Activated CD8-positive, alpha-beta T cell treated with anti-CD3 and anti-CD28 coated beads for 36 hours (primary cell): ENCODE results near the gene KRTAP1-1. TPM values are rescaled to one million over a fixed set of nuclear protein-coding genes. Genes with fewer than 3 reads are reported as not detected.

Source experiments
- ATAC-seq: fragments of 200-7000 bp; cut with Tn5 transposase; one replicate; pipeline ENCODE4 v1.10.0; 2021; ENCODE audit warnings: mild to moderate bottlenecking, moderate library complexity
- CTCF ChIA-PET: fragments of 350-600 bp; sonication (Branson Sonifier 250); formaldehyde crosslinking; loops from one replicate; lab custom pipeline; 2021; ENCODE audit warnings: antibody characterized with exemption; lab: Charles Lee
- POLR2A ChIA-PET: fragments of 350-600 bp; sonication (Branson Sonifier 250); formaldehyde crosslinking; loops from one replicate; lab custom pipeline; 2021; ENCODE audit warnings: antibody characterized with exemption; lab: Charles Lee
- DNase-seq: peaks from one replicate; pipeline ENCODE4 v3.0.0-alpha.2; 2020
- H3K27ac Mint-ChIP-seq: one replicate; pipeline ENCODE4 v1.8.0; 2021; ENCODE audit warnings: mild to moderate bottlenecking, mixed read lengths
- H3K27me3 Mint-ChIP-seq: one replicate; pipeline ENCODE4 v1.8.0; 2021; ENCODE audit warnings: mixed read lengths
- H3K36me3 Mint-ChIP-seq: one replicate; pipeline ENCODE4 v1.8.0; 2021; ENCODE audit warnings: low read depth, mixed read lengths
- H3K4me1 Mint-ChIP-seq: one replicate; pipeline ENCODE4 v1.8.0; 2021; ENCODE audit warnings: low read depth, mixed read lengths
- H3K4me3 Mint-ChIP-seq: one replicate; pipeline ENCODE4 v1.8.0; 2021; ENCODE audit warnings: mild to moderate bottlenecking, moderate library complexity, mixed read lengths
- H3K9me3 Mint-ChIP-seq: one replicate; pipeline ENCODE4 v1.8.0; 2021; ENCODE audit warnings: mixed read lengths
- CTCF ChIP-seq: fragments of 200-600 bp; IDR thresholded peaks from one replicate; pipeline ENCODE4 v1.8.0; 2022; ENCODE audit warnings: antibody characterized with exemption, mild to moderate bottlenecking
- intact Hi-C: fragments of 100-400 bp; cut with micrococcal nuclease; formaldehyde crosslinking; loops from one replicate; pipeline ENCODE4 v1.10.0; 2022
- total RNA-seq, 2 experiments: library from RNA; stranded (reverse); gene quantifications; one replicate each; pipeline ENCODE4 v1.2.3, GENCODE V29; 2021

KRTAP1-1 gene
- total RNA-seq, 2 experiments from 2014 or later: not detected

GRCh38 chr17:41029633-41030245 lies 11.5 kb downstream of the KRTAP1-1 start, which contains the start of gene KRTAP1-4:
Gene KRTAP1-4 (minus strand): TSS chr17:41030195. CDS start chr17:41030078, 117 bp downstream.
- Mint-ChIP-seq H3K27me3 (peaks cover 19% of the 10 kb centered on the region), H3K4me3 (no peak within 1 kb of the TSS), H3K4me1 (no peaks in the 10 kb centered on the region), H3K27ac (no peak within 1 kb of the TSS), H3K36me3 (no peaks in the 10 kb centered on the region), H3K9me3 (no peaks in the 10 kb centered on the region)
- ChIA-PET CTCF (no interaction called here), POLR2A (no interaction called here)
- intact Hi-C loops: no loop called here
- ATAC-seq (no peak), DNase-seq (no peak)
- no peak for TF ChIP-seq CTCF

GRCh38 chr17:41026715-41027471 lies 14.4 kb downstream of the KRTAP1-1 start, which contains the start of gene KRTAP1-5:
Gene KRTAP1-5 (minus strand): TSS chr17:41027208. CDS start chr17:41027155, 53 bp downstream.
- DNase-seq (no peak), ATAC-seq (no peak)
- Mint-ChIP-seq H3K4me3 (no peak within 1 kb of the TSS), H3K27ac (no peak within 1 kb of the TSS), H3K9me3 (no peaks in the 10 kb centered on the region), H3K36me3 (no peaks in the 10 kb centered on the region), H3K4me1 (no peaks in the 10 kb centered on the region), H3K27me3 (peaks cover 17% of the 10 kb centered on the region)
- POLR2A ChIA-PET: no interaction called here
- no peak for TF ChIP-seq CTCF
- intact Hi-C loops: no loop called here
- CTCF ChIA-PET: no interaction called here

GRCh38 chr17:41024697-41025096 lies 16.6 kb downstream of the KRTAP1-1 start:
- Mint-ChIP-seq H3K9me3 (no peaks in the 10 kb centered on the region), H3K27me3 (peaks cover 6% of the 10 kb centered on the region), H3K4me1 (no peaks in the 10 kb centered on the region), H3K36me3 (no peaks in the 10 kb centered on the region), H3K27ac (no peak overlapping the region), H3K4me3 (no peak overlapping the region)
- POLR2A ChIA-PET: no interaction called here
- CTCF ChIA-PET: no interaction called here
- DNase-seq (no peak), ATAC-seq (no peak)
- intact Hi-C loops: no loop called here
- no peak for TF ChIP-seq CTCF

GRCh38 chr17:41020336-41020735 lies 20.9 kb downstream of the KRTAP1-1 start:
- no peaks in the 10 kb centered on the region for H3K4me1 Mint-ChIP-seq
- no peaks in the 10 kb centered on the region for H3K36me3 Mint-ChIP-seq
- ChIA-PET CTCF (interaction anchor here (1.2 kb wide), 1 partner anchor 302 kb away, joined by 4 read pairs; no protein-coding TSS in a partner anchor), POLR2A (no interaction called here)
- no peaks in the 10 kb centered on the region for H3K27me3 Mint-ChIP-seq
- no peak overlapping the region for H3K4me3 Mint-ChIP-seq
- no peaks in the 10 kb centered on the region for H3K9me3 Mint-ChIP-seq
- DNase-seq: no peak
- H3K27ac Mint-ChIP-seq: no peak overlapping the region
- ATAC-seq: no peak
- intact Hi-C loops: no loop called here
- TF ChIP-seq CTCF: no peak

- ATAC-seq: no peak
- H3K9me3 Mint-ChIP-seq: no peaks in the 10 kb centered on the region
- no peaks in the 10 kb centered on the region for H3K4me1 Mint-ChIP-seq
- intact Hi-C loops: no loop called here
- ChIA-PET CTCF (no interaction called here), POLR2A (interaction anchor here (0.6 to 1.0 kb wide), 2 partner anchors 41 to 57 kb away, joined by 3 read pairs; partner anchors contain the start of gene KRTAP2-3)
- H3K36me3 Mint-ChIP-seq: no peaks in the 10 kb centered on the region
- H3K27ac Mint-ChIP-seq: no peak overlapping the region
- no peaks in the 10 kb centered on the region for H3K27me3 Mint-ChIP-seq
- DNase-seq: no peak
- TF ChIP-seq CTCF: no peak
- no peak overlapping the region for H3K4me3 Mint-ChIP-seq
Observed at GRCh38 chr17:41019415-41019814, 21.8 kb downstream of the KRTAP1-1 start.
